ENCODE data around the gene CHRND. TPM values are rescaled to one million over a fixed set of nuclear protein-coding genes. Genes with fewer than 3 reads are reported as not detected.

Gene CHRND
- total RNA-seq, 1 donor from 2014 or later, result not detected

- H3K4me3 ChIP-seq (ENCODE audit: low read depth, low read length), result no peak overlapping the region
- DNase-seq (ENCODE audit: low read depth) (no peak), FAIRE-seq (no peak)
- no peak for TF ChIP-seq CTCF (IDR thresholded peaks at IDR 0.05; ENCODE audit: insufficient read depth, low read length, severe bottlenecking)
- H3K27me3 ChIP-seq (ENCODE audit: control insufficient read depth, insufficient read depth, low read length), result peaks cover 1% of the 10 kb centered on the region
- H3K36me3 ChIP-seq (ENCODE audit: control insufficient read depth, insufficient read depth, low read length), result no peaks in the 10 kb centered on the region
These were observed 30.7 kb upstream of the CHRND start for GRCh38 chr2:232495292-232495691.

DNA sequence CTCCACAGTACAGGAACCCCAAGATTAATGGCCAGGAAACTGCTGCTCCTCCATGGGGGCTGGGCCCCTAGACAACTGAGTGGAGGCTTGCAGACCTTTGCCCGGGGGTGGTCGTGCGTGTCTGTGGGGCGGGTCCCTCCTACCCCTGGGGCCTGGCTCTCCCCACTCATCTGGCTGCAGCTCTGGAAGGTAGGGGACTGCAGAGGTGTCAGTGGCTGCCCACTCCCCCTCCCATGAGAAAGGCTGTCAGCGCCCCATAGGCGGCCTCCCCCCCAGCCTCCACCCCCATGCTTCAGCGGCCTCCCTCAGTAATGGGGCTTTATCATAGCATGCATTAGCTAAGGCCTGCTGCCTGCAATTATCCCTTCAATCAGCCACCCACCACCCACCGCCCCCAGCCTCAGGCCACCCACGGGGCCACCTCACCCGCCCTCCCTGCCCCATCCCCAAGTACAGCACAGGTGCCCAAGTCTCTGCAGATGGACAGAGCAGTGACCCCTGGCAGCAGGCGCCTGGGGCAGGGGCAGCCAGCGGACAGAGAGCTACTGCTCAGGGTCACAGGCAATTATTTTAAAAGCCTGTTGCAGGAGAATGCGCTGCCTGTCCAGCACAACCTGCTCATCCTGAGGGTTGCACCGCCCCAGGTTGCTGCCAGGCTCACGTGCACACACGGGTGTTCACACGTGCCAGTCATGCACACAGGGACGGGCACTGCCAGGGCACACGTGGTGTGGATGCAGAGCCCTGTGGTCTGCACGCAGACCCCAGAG is 29.3 kb upstream of the CHRND start:
- no peak for TF ChIP-seq CTCF (IDR thresholded peaks at IDR 0.05; ENCODE audit: insufficient read depth, low read length, severe bottlenecking)
- no peak overlapping the region for H3K4me3 ChIP-seq (ENCODE audit: low read depth, low read length)
- H3K27me3 ChIP-seq (ENCODE audit: control insufficient read depth, insufficient read depth, low read length), result peaks cover 6% of the 10 kb centered on the region
- DNase-seq (ENCODE audit: low read depth) (no peak), FAIRE-seq (no peak)
- no peaks in the 10 kb centered on the region for H3K36me3 ChIP-seq (ENCODE audit: control insufficient read depth, insufficient read depth, low read length)

- Histone ChIP-seq H3K36me3 (ENCODE audit: control insufficient read depth, insufficient read depth, low read length) (no peaks in the 10 kb centered on the region), H3K27me3 (ENCODE audit: control insufficient read depth, insufficient read depth, low read length) (peaks cover 8% of the 10 kb centered on the region), H3K4me3 (ENCODE audit: low read depth, low read length) (no peak overlapping the region)
- FAIRE-seq, result no peak
- DNase-seq (ENCODE audit: low read depth), result no peak
- TF ChIP-seq CTCF (IDR thresholded peaks at IDR 0.05; ENCODE audit: insufficient read depth, low read length, severe bottlenecking), result no peak
These were observed 28.6 kb upstream of the CHRND start for GRCh38 chr2:232497348-232497747.

DNA sequence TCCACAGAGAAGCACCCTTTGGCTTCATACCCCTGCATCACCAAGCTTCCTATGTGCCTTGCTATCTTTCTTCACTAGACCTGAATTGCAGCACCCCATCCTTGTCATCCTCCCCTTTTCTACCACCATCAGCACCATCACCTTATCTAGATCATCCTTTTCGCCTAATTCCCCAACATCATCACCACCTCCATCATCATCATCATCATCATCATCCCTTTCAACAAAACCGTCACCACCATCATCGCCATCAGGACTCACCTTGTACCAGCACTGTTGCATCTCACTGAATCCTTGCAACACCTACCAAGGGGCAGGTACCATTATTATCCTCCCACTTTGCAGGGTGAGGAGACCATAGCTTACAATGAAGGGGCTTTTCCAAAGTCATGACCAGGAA is 27.5 kb upstream of the CHRND start:
- H3K27me3 ChIP-seq (ENCODE audit: control insufficient read depth, insufficient read depth, low read length), result peaks cover 15% of the 10 kb centered on the region
- no peak for DNase-seq (ENCODE audit: low read depth)
- TF ChIP-seq CTCF (IDR thresholded peaks at IDR 0.05; ENCODE audit: insufficient read depth, low read length, severe bottlenecking), result no peak
- no peak overlapping the region for H3K4me3 ChIP-seq (ENCODE audit: low read depth, low read length)
- H3K36me3 ChIP-seq (ENCODE audit: control insufficient read depth, insufficient read depth, low read length), result no peaks in the 10 kb centered on the region
- FAIRE-seq, result no peak

- Histone ChIP-seq H3K27me3 (ENCODE audit: control insufficient read depth, insufficient read depth, low read length) (peaks cover 33% of the 10 kb centered on the region), H3K36me3 (ENCODE audit: control insufficient read depth, insufficient read depth, low read length) (no peaks in the 10 kb centered on the region), H3K4me3 (ENCODE audit: low read depth, low read length) (no peak overlapping the region)
- TF ChIP-seq CTCF (IDR thresholded peaks at IDR 0.05; ENCODE audit: insufficient read depth, low read length, severe bottlenecking), result no peak
- FAIRE-seq (no peak), DNase-seq (ENCODE audit: low read depth) (no peak)
These were observed 24.6 kb upstream of the CHRND start for GRCh38 chr2:232501331-232501771.

All from bronchial epithelial cell (primary cell).